Neural progenitor cell (in vitro differentiated cells): ENCODE data around the gene PDE3A.

ENCODE experiments used
- CTCF ChIP-seq: fragments of 200-600 bp; sonication (generic); IDR thresholded peaks from 2 replicates; pipeline ENCODE4 v1.5.1; 2017; ENCODE audit warnings: antibody characterized with exemption, mild to moderate bottlenecking
- EZH2 ChIP-seq: fragments of 200-600 bp; sonication (generic); IDR thresholded peaks from 2 replicates; pipeline ENCODE4 v1.6.1; 2017; ENCODE audit warnings: antibody characterized with exemption, mild to moderate bottlenecking, moderate library complexity
- EZH2phosphoT487 ChIP-seq: fragments of 200-600 bp; sonication (generic); IDR thresholded peaks from 2 replicates; pipeline ENCODE4 v1.6.1; 2017; ENCODE audit warnings: antibody characterized with exemption

- TF ChIP-seq CTCF (no peak), EZH2phosphoT487 (no peak), EZH2 (no peak)
These were observed 187.4 kb downstream of the PDE3A start for GRCh38 chr12:20555771-20556170.
